ENCODE measurements around the gene GEMIN4. TPM values are rescaled to one million over a fixed set of nuclear protein-coding genes. Genes with fewer than 3 reads are reported as not detected.

Gene GEMIN4
- total and polyA plus RNA-seq, 10 of the 15 experiments (the other 5 are each of a cell fraction or from before 2014, with no cell fraction given) = 2.4 to 55.6 (median 34.5) TPM

DNA sequence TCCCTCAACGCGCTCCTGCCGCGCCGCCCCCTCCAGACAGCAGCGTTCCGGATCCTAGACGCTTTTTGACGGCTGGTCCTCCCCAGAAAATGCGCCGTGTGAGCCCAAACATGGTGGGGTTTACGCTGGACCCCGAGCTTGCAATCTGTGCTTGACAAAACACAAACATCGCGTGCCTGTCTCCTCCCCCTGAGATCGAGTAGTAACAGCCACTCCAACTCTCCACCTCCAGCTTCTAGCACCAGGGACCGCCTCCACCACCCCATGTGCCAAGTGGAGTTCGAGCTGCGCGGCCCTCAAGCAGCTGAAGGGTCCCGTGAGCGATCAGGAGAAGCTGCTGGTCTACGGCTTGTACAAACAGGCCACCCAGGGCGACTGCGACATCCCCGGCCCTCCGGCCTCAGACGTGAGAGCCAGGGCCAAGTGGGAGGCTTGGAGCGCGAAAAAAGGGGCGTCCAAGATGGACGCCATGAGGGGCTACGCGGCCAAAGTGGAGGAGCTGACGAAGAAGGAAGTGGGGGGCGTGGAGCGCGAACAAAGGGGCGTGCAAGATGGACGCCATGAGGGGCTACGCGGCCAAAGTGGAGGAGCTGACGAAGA, 656 bp upstream of the GEMIN4 start (continued):
- TF ChIP-seq NBN (IDR thresholded peaks at IDR 0.05) (peak; percentile 52; the same call in 1 of the 2 replicates), MTA2 (IDR thresholded peaks at IDR 0.05; ENCODE audit: low read depth) (0 out of 2 replicates have a peak, but pooled peaks have one; percentile 6), TCF7 (IDR thresholded peaks at IDR 0.05; ENCODE audit: borderline replicate concordance) (no peak)

DNA sequence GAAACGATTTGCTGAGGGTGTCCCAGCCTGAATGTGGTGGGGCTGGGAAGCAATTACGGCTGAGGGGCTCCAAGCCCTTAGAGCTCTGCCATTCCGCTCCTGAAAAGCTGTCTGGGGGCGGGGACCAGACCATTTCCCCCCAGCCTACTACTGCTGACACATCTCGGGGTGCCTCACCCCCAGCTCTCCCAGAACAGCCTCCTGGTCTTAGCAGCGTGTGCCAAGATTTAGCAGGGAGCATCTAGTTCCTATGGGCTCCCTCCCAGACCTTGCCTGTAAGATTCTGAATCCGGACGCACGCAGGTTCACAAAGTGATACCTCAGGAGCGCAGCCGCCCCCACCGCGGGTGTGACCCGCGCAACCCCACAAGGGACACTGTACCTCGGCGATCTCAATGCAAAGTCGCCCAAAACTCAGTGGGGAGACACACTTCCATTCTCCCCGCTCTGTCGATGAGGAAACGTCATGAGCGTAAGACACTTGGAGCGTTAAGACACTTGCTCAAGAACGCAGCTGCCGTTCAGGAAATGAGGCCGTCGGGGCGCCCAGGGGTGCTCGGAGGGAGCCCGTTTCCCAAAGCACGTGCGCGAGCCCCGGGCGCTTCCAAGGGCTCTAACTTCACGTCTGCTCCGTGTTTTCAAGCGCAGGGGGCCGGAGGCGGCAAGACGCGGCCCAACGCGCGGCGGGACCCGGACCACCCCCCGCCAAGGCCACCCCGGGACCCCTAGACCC, 629 bp downstream of the GEMIN4 start:
- Histone ChIP-seq H3K79me2 (ENCODE audit: control insufficient read depth, insufficient read depth, low read length) (peaks cover 42% of the 10 kb centered on the region), H3K9me3 (replicated peaks; ENCODE audit: control insufficient read depth, insufficient read depth, low read length) (peaks cover 3% of the 10 kb centered on the region; the same call in 1 of the 3 replicates), H3K27me3 (replicated peaks in 1 of 2; ENCODE audit: control insufficient read depth in 2 of 2, insufficient read depth in 2 of 2, low read length in 1 of 2) (no peaks in the 10 kb centered on the region), H3K9ac (ENCODE audit: control insufficient read depth, insufficient read depth, low read length) (peak overlapping the region; percentile 91), H3K4me3 (peak overlapping the region; percentile 98), H3K4me2 (ENCODE audit: control insufficient read depth, insufficient read depth) (peak overlapping the region; percentile 96), H4K20me1 (ENCODE audit: control insufficient read depth, insufficient read depth) (no peaks in the 10 kb centered on the region), H3K4me1 (ENCODE audit: control insufficient read depth, insufficient read depth, low read length) (peaks cover 4% of the 10 kb centered on the region; the same call in 1 of the 2 replicates), H2AFZ (ENCODE audit: control insufficient read depth, low read depth, low read length) (peak overlapping the region; percentile 82), H3K27ac (ENCODE audit: control insufficient read depth, insufficient read depth) (peak overlapping the region; percentile 89), H3K36me3 (ENCODE audit: control insufficient read depth in 2 of 2, insufficient read depth in 2 of 2, low read length in 1 of 2) (peaks cover 15 to 19% of the 10 kb centered on the region in 2 experiments)
- BruUV-seq (replicated peaks) = no TSS peak
- no peak for FAIRE-seq
- intact Hi-C loops (cut with micrococcal nuclease; ENCODE audit: unreplicated experiment) = no loop called here
- 1% methylated on average over 48 of the region's 49 CpGs for WGBS (ENCODE audit: insufficient coverage, insufficient replicate concordance, low lambda C conversion rate, missing lambda C conversion rate)
- in situ Hi-C loops (cut with MboI) = no loop called here
- DNase-seq (ENCODE audit: low read depth, low spot score) = no peak
- ChIA-PET CTCF (interaction anchor here (0.9 to 1.7 kb wide), 4 partner anchors 21 to 335 kb away, joined by 4 read pairs; no protein-coding TSS in a partner anchor), RAD21 (ENCODE audit: unreplicated experiment) (interaction anchor here (1.1 to 1.7 kb wide), 4 partner anchors 11 to 339 kb away, joined by 3 to 5 read pairs (median 4); no protein-coding TSS in a partner anchor), SMC1A (ENCODE audit: uncharacterized antibody, unreplicated experiment) (interaction anchor here (1.0 to 1.4 kb wide), 3 partner anchors 9 to 33 kb away, joined by 3 to 5 read pairs (median 4); no protein-coding TSS in a partner anchor), POLR2A (interaction anchor here (0.6 to 1.7 kb wide), 7 partner anchors 11 to 38 kb away, joined by 3 to 5 read pairs (median 4); partner anchors contain the start of genes GLOD4, MRM3 and VPS53)
- peak; percentile 65 for ATAC-seq
- TF ChIP-seq HDAC6 (IDR thresholded peaks at IDR 0.05; ENCODE audit: unreplicated experiment) = no peak
- TF ChIP-seq E2F4 (IDR thresholded peaks at IDR 0.05; ENCODE audit: low read depth, low read length) = no peak
- no peak for TF ChIP-seq MTA3 (IDR thresholded peaks at IDR 0.05; ENCODE audit: borderline replicate concordance, low read length)
- TF ChIP-seq MXI1 (IDR thresholded peaks at IDR 0.05; ENCODE audit: low read depth, low read length) = peak; percentile 15
- no peak for TF ChIP-seq MEF2B (IDR thresholded peaks at IDR 0.05; ENCODE audit: partially characterized antibody, poor library complexity, severe bottlenecking)
- no peak for TF ChIP-seq CREM (IDR thresholded peaks at IDR 0.05; ENCODE audit: low read depth)
- no peak for TF ChIP-seq WRNIP1 (IDR thresholded peaks at IDR 0.05; ENCODE audit: borderline replicate concordance, low read depth, low read length)
- no peak for TF ChIP-seq STAT3 (IDR thresholded peaks at IDR 0.05; ENCODE audit: low read depth, low read length)
- peak; percentile 71 to 93 for TF ChIP-seq BHLHE40 (IDR thresholded peaks at IDR 0.05; ENCODE audit: borderline replicate concordance in 1 of 2, low read depth in 2 of 2, low read length in 1 of 2)
- TF ChIP-seq E2F8 (IDR thresholded peaks at IDR 0.05; ENCODE audit: low read depth, partially characterized antibody) = no peak
- TF ChIP-seq, protein P1, sequence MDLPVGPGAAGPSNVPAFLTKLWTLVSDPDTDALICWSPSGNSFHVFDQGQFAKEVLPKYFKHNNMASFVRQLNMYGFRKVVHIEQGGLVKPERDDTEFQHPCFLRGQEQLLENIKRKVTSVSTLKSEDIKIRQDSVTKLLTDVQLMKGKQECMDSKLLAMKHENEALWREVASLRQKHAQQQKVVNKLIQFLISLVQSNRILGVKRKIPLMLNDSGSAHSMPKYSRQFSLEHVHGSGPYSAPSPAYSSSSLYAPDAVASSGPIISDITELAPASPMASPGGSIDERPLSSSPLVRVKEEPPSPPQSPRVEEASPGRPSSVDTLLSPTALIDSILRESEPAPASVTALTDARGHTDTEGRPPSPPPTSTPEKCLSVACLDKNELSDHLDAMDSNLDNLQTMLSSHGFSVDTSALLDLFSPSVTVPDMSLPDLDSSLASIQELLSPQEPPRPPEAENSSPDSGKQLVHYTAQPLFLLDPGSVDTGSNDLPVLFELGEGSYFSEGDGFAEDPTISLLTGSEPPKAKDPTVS (IDR thresholded peaks at IDR 0.05; ENCODE audit: low read depth, low read length) = no peak
- no peak for TF ChIP-seq PML (IDR thresholded peaks at IDR 0.05; ENCODE audit: low read length)
- no peak for TF ChIP-seq BRCA1 (IDR thresholded peaks at IDR 0.05; ENCODE audit: low read depth, low read length)
